ENCODE measurements around the gene CLDN12. TPM values are rescaled to one million over a fixed set of nuclear protein-coding genes. Genes with fewer than 3 reads are reported as not detected.

Gene CLDN12
- total and polyA plus RNA-seq, 7 experiments from 2014 or later, result 0.41 to 3.9 (median 1.9) TPM

DNA sequence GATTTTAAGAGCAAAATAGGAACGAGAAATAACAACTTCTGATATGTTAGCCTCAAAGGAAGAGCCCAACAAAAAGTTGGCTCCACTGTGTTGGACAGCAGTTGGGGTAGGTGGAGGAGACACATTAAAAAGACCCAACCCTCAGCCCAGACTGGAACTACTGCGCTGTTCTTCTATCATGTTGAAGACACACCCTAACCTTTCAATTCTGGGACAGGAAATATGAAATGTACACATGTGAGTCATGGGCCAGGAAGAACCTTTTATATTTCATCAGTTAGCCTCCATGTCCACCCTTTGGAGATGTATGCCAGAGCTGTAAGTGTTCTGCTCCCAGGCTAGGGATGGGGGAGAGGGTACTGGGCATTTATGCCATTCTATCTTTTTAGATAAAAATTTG is 22.1 kb downstream of the CLDN12 start:
- ChIA-PET CTCF (interaction anchor here (1.5 to 4.7 kb wide), 2 partner anchors 113 to 272 kb away, joined by 5 to 47 read pairs; partner anchors contain the start of gene STEAP1), POLR2A (no interaction called here)
- Histone ChIP-seq H3K9me3 (ENCODE audit: control insufficient read depth in 2 of 3, low read length in 3 of 3) (no peaks in the 10 kb centered on the region), H3K4me3 (ENCODE audit: low read length) (no peak overlapping the region), H3K27ac (ENCODE audit: low read depth, low read length) (no peak overlapping the region), H3K27me3 (ENCODE audit: control insufficient read depth in 2 of 2, insufficient read depth in 2 of 2, low read length in 2 of 2) (no peaks in the 10 kb centered on the region), H3K36me3 (ENCODE audit: control insufficient read depth in 2 of 3, insufficient read depth in 3 of 3, low read length in 3 of 3) (no peaks in the 10 kb centered on the region), H3K4me1 (ENCODE audit: control insufficient read depth in 2 of 2, insufficient read depth in 2 of 2, low read length in 2 of 2) (no peaks in the 10 kb centered on the region)
- Mint-ChIP-seq H3K27ac (peak overlapping the region in 2 of 9 donors; percentile 26 to 60), H3K4me3 (no peak overlapping the region), H3K36me3 (no peaks in the 10 kb centered on the region), H3K27me3 (peaks cover 0 to 16% (median 13%) of the 10 kb centered on the region in 5 donors), H3K4me1 (peaks cover 0 to 16% (median 0%) of the 10 kb centered on the region in 7 donors), H3K9me3 (no peaks in the 10 kb centered on the region)
- DNase-seq (no peak), ATAC-seq (no peak)
- intact Hi-C loops (cut with micrococcal nuclease), result loop anchor here (1.0 to 5.0 kb wide), 3 partner anchors 79 to 1878 kb away; partner anchors contain the start of genes CFAP69 (in 2 of the 2) and GTPBP10 (in 1 of the 2)

DNA sequence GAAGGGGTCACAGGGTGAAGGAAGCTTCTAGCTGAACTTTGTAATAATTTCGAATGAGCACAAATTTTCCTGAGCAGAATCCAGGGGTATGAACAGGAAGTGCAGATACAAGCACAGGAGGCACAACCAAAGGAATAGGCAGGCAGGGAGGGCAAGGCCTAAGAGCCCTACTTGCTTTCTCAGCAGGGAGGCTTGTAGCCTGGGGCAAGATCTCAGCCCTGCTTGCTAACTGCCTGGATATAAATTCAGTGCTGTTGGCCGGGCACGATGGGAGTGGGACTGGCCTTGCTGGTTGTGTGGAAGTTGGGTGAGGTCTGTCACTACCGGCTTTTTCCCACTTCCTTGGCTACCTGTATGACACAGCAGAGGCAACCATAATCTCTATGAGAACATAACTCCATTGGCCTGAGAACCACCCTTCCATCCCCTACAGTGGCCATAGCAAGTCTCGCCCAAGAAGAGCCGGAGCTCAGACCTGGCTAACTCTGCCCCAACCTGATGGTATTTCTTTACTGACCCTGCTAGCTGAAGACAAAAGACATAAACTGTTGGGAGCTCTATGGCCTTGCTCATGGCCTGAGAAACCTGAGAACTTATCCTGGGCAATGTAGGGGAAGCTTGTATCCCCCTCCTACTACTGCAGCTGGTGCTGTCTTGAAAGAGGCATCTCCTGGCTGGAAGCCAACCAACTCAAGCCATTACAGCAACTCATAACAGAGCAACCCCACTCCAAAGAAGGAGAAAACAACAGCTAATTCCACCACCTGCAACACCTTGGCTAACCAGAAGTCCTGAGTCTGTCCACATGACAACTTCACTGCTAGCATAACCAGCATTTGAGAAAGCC is 27.6 kb downstream of the CLDN12 start:
- H3K4me1 ChIP-seq (ENCODE audit: control insufficient read depth in 2 of 2, insufficient read depth in 2 of 2, low read length in 2 of 2), result no peaks in the 10 kb centered on the region
- no peak overlapping the region for H3K4me3 Mint-ChIP-seq
- peaks cover 0 to 21% (median 3%) of the 10 kb centered on the region in 11 donors for H3K9me3 Mint-ChIP-seq
- H3K27ac Mint-ChIP-seq, result no peak overlapping the region
- no peaks in the 10 kb centered on the region for H3K27me3 ChIP-seq (ENCODE audit: control insufficient read depth in 2 of 2, insufficient read depth in 2 of 2, low read length in 2 of 2)
- CTCF ChIA-PET, result interaction anchor here (1.4 kb wide), 1 partner anchor 266 kb away, joined by 3 read pairs; no protein-coding TSS in a partner anchor
- peaks cover 0 to 7% (median 0%) of the 10 kb centered on the region in 3 experiments for H3K9me3 ChIP-seq (ENCODE audit: control insufficient read depth in 2 of 3, low read length in 3 of 3)
- H3K4me1 Mint-ChIP-seq, result peaks cover 0 to 2% (median 0%) of the 10 kb centered on the region in 7 donors
- no peak for ATAC-seq
- intact Hi-C loops (cut with micrococcal nuclease), result no loop called here
- H3K36me3 ChIP-seq (ENCODE audit: control insufficient read depth in 2 of 3, insufficient read depth in 3 of 3, low read length in 3 of 3), result no peaks in the 10 kb centered on the region
- H3K36me3 Mint-ChIP-seq, result peaks cover 0 to 4% (median 0%) of the 10 kb centered on the region in 5 donors
- no peak overlapping the region for H3K4me3 ChIP-seq (ENCODE audit: low read length)
- no peak overlapping the region for H3K27ac ChIP-seq (ENCODE audit: low read depth, low read length)
- POLR2A ChIA-PET, result no interaction called here
- H3K27me3 Mint-ChIP-seq, result peaks cover 2 to 46% (median 42%) of the 10 kb centered on the region in 5 donors
- no peak for DNase-seq

- ChIA-PET POLR2A (no interaction called here), CTCF (interaction anchor here (0.7 kb wide), 1 partner anchor 10 kb away, joined by 3 read pairs; no protein-coding TSS in a partner anchor)
- Mint-ChIP-seq H3K4me1 (no peaks in the 10 kb centered on the region), H3K9me3 (peaks cover 0 to 21% (median 4%) of the 10 kb centered on the region in 11 donors), H3K27me3 (peaks cover 8 to 59% (median 48%) of the 10 kb centered on the region in 5 donors), H3K27ac (no peak overlapping the region), H3K4me3 (no peak overlapping the region), H3K36me3 (peaks cover 0 to 4% (median 0%) of the 10 kb centered on the region in 5 donors)
- Histone ChIP-seq H3K4me1 (ENCODE audit: control insufficient read depth in 2 of 2, insufficient read depth in 2 of 2, low read length in 2 of 2) (no peaks in the 10 kb centered on the region), H3K27ac (ENCODE audit: low read depth, low read length) (no peak overlapping the region), H3K9me3 (ENCODE audit: control insufficient read depth in 2 of 3, low read length in 3 of 3) (peaks cover 0 to 7% (median 0%) of the 10 kb centered on the region in 3 experiments), H3K36me3 (ENCODE audit: control insufficient read depth in 2 of 3, insufficient read depth in 3 of 3, low read length in 3 of 3) (no peaks in the 10 kb centered on the region), H3K4me3 (ENCODE audit: low read length) (no peak overlapping the region), H3K27me3 (ENCODE audit: control insufficient read depth in 2 of 2, insufficient read depth in 2 of 2, low read length in 2 of 2) (no peaks in the 10 kb centered on the region)
- no peak for DNase-seq
- no peak for ATAC-seq
- intact Hi-C loops (cut with micrococcal nuclease), result no loop called here
Measured at GRCh38 chr7:90432752-90433151, 29.5 kb downstream of the CLDN12 start.

DNA sequence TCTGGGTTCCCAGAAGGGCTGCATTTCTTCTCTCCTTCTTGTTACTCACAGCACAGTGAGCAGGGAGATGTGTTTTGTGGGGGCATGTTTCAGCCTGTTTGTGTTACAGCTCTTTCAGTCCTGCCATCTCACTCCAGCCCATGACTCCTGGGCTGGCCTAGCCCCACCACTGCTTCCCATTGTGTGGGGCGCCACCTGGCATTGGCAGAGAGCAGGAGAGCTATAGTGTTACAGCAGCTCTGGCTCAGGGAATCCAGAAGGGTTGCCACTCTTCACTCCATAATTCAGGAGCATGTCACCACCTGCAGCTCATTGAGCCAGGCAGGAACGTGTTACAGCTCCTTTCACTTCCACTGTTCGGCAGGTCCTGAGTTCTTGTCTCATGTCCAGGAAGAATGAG is 30.0 kb downstream of the CLDN12 start:
- ATAC-seq, result no peak
- H3K36me3 ChIP-seq (ENCODE audit: control insufficient read depth in 2 of 3, insufficient read depth in 3 of 3, low read length in 3 of 3), result no peaks in the 10 kb centered on the region
- peaks cover 10 to 60% (median 48%) of the 10 kb centered on the region in 5 donors for H3K27me3 Mint-ChIP-seq
- no peaks in the 10 kb centered on the region for H3K4me1 ChIP-seq (ENCODE audit: control insufficient read depth in 2 of 2, insufficient read depth in 2 of 2, low read length in 2 of 2)
- H3K9me3 Mint-ChIP-seq, result peaks cover 0 to 21% (median 4%) of the 10 kb centered on the region in 11 donors
- ChIA-PET POLR2A (no interaction called here), CTCF (interaction anchor here (0.7 kb wide), 1 partner anchor 10 kb away, joined by 3 read pairs; no protein-coding TSS in a partner anchor)
- DNase-seq, result no peak
- no peak overlapping the region for H3K4me3 Mint-ChIP-seq
- H3K27ac ChIP-seq (ENCODE audit: low read depth, low read length), result no peak overlapping the region
- H3K36me3 Mint-ChIP-seq, result peaks cover 0 to 4% (median 0%) of the 10 kb centered on the region in 5 donors
- no peak overlapping the region for H3K4me3 ChIP-seq (ENCODE audit: low read length)
- H3K9me3 ChIP-seq (ENCODE audit: control insufficient read depth in 2 of 3, low read length in 3 of 3), result peaks cover 0 to 7% (median 0%) of the 10 kb centered on the region in 3 experiments
- intact Hi-C loops (cut with micrococcal nuclease), result no loop called here
- H3K4me1 Mint-ChIP-seq, result no peaks in the 10 kb centered on the region
- H3K27ac Mint-ChIP-seq, result no peak overlapping the region
- no peaks in the 10 kb centered on the region for H3K27me3 ChIP-seq (ENCODE audit: control insufficient read depth in 2 of 2, insufficient read depth in 2 of 2, low read length in 2 of 2)

DNA sequence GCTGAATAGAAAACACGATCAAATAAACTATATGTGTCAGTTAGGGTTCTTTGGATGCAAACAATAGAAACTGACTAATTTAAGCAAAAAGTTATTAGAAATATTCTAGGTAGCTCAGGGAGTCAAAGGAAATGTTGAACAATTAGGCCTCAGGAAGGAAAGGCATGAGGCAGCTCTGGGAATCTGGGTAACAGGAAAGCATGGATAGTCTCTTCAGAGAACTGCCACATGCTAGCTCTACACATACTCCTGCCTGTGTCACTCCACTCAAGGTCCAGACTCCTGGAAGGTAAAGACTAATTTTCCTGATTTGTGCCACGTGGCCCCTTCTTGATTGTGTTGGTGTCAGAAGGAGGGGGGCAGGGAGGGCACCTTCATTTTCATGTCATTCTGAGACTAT is 42.4 kb downstream of the CLDN12 start:
- ChIA-PET POLR2A (no interaction called here), CTCF (interaction anchor here (0.6 to 1.1 kb wide), 3 partner anchors 10 to 993 kb away, joined by 3 to 5 read pairs (median 3); no protein-coding TSS in a partner anchor)
- no peak overlapping the region for H3K27ac ChIP-seq (ENCODE audit: low read depth, low read length)
- H3K4me1 ChIP-seq (ENCODE audit: control insufficient read depth in 2 of 2, insufficient read depth in 2 of 2, low read length in 2 of 2), result no peaks in the 10 kb centered on the region
- no peaks in the 10 kb centered on the region for H3K27me3 ChIP-seq (ENCODE audit: control insufficient read depth in 2 of 2, insufficient read depth in 2 of 2, low read length in 2 of 2)
- H3K36me3 ChIP-seq (ENCODE audit: control insufficient read depth in 2 of 3, insufficient read depth in 3 of 3, low read length in 3 of 3), result no peaks in the 10 kb centered on the region
- ATAC-seq (no peak), DNase-seq (no peak)
- intact Hi-C loops (cut with micrococcal nuclease), result no loop called here
- Mint-ChIP-seq H3K4me1 (no peaks in the 10 kb centered on the region), H3K4me3 (no peak overlapping the region), H3K36me3 (no peaks in the 10 kb centered on the region), H3K27me3 (peaks cover 8 to 21% (median 10%) of the 10 kb centered on the region in 5 donors), H3K27ac (no peak overlapping the region), H3K9me3 (no peaks in the 10 kb centered on the region)
- H3K9me3 ChIP-seq (ENCODE audit: control insufficient read depth in 2 of 3, low read length in 3 of 3), result no peaks in the 10 kb centered on the region
- no peak overlapping the region for H3K4me3 ChIP-seq (ENCODE audit: low read length)

GRCh38 chr7:90446137-90446899 is 43.1 kb downstream of the CLDN12 start:
- H3K27me3 ChIP-seq (ENCODE audit: control insufficient read depth in 2 of 2, insufficient read depth in 2 of 2, low read length in 2 of 2), result no peaks in the 10 kb centered on the region
- H3K27ac ChIP-seq (ENCODE audit: low read depth, low read length), result no peak overlapping the region
- ChIA-PET POLR2A (no interaction called here), CTCF (interaction anchor here (0.7 to 1.1 kb wide), 2 partner anchors 9 to 994 kb away, joined by 3 read pairs; no protein-coding TSS in a partner anchor)
- intact Hi-C loops (cut with micrococcal nuclease), result no loop called here
- no peak overlapping the region for H3K4me3 ChIP-seq (ENCODE audit: low read length)
- DNase-seq, result no peak
- no peak overlapping the region for H3K27ac Mint-ChIP-seq
- no peaks in the 10 kb centered on the region for H3K4me1 Mint-ChIP-seq
- H3K36me3 ChIP-seq (ENCODE audit: control insufficient read depth in 2 of 3, insufficient read depth in 3 of 3, low read length in 3 of 3), result no peaks in the 10 kb centered on the region
- H3K4me1 ChIP-seq (ENCODE audit: control insufficient read depth in 2 of 2, insufficient read depth in 2 of 2, low read length in 2 of 2), result no peaks in the 10 kb centered on the region
- H3K36me3 Mint-ChIP-seq, result no peaks in the 10 kb centered on the region
- ATAC-seq, result no peak
- peaks cover 8 to 27% (median 10%) of the 10 kb centered on the region in 5 donors for H3K27me3 Mint-ChIP-seq
- H3K9me3 Mint-ChIP-seq, result no peaks in the 10 kb centered on the region
- no peak overlapping the region for H3K4me3 Mint-ChIP-seq
- H3K9me3 ChIP-seq (ENCODE audit: control insufficient read depth in 2 of 3, low read length in 3 of 3), result no peaks in the 10 kb centered on the region
